ENCODE data around the gene ACCSL.

The ACCSL gene

DNA sequence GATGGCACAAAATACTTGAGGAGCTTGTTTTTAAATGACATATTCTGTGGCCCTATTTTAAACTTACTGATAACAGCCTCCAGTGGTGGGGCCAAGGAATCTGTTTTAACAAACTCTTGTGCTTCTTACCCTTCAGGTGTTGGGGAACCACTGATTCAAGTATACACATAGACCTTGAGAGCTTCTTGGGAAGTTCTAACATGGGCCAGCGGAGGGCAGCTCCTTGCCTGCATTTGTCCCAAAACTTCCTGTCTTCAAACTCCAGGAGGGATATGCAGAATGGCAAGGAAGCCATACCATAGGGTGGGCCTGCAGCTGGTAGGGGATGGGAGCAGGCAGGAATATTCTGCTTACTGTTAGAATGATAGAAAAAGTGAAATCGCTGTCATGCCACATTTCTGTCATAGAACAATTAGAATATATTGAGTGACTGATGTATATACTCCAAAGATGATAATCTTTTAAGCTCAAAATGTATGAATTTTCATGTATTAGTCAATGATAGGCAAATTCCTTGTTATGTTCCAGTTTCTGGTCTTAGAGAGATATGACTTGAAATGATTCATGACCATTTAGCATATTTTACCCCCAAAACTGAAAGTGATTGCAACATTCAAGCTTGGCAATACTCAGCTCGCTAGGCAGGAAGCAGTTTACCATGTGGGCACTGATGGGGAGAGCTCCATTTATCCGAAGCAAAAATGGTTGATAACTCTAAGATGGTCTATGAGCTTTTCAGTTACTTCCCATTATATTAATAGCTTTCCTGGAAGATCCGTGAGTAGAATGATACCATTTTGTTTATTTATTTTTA lies 56.9 kb downstream of the ACCSL start:
- H3K9ac ChIP-seq (ENCODE audit: low read length), result no peak overlapping the region
- peaks cover 15% of the 10 kb centered on the region for H3K4me1 ChIP-seq (ENCODE audit: control insufficient read depth, insufficient read depth, low read length)
- H3K36me3 ChIP-seq (ENCODE audit: control insufficient read depth, insufficient read depth, low read length, severe bottlenecking), result peaks cover 22% of the 10 kb centered on the region
- no peak overlapping the region for H3K4me3 ChIP-seq (ENCODE audit: low read length)
- no peaks in the 10 kb centered on the region for H3K9me3 ChIP-seq (ENCODE audit: control insufficient read depth, low read length)
- H3K27me3 ChIP-seq (replicated peaks; ENCODE audit: control insufficient read depth, insufficient read depth, low read length), result no peaks in the 10 kb centered on the region
- peak; percentile 61 for DNase-seq (ENCODE audit: low read depth)

DNA sequence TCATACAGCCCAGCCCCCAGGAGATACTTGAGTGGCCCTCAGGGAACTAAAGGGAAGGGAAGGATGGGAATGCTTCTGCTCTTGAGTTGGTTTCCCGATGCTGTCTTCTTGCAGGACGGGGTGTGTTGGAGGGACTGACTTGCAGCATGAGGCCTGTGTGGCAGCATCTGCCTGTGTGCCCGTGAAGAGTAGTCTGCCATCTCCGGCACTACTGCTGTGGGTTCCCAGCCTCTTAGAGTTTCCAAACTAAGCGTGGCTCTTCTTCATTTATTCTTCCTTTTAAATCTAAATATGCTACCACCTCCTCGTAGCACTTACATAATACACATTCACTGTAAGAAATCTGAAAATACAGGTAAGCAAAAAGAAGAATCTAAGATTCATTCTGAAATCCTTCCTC lies 60.5 kb downstream of the ACCSL start:
- Histone ChIP-seq H3K36me3 (ENCODE audit: control insufficient read depth, insufficient read depth, low read length, severe bottlenecking) (peaks cover 32% of the 10 kb centered on the region), H3K4me3 (ENCODE audit: low read length) (no peak overlapping the region), H3K9ac (ENCODE audit: low read length) (no peak overlapping the region), H3K27me3 (replicated peaks; ENCODE audit: control insufficient read depth, insufficient read depth, low read length) (no peaks in the 10 kb centered on the region), H3K4me1 (ENCODE audit: control insufficient read depth, insufficient read depth, low read length) (peaks cover 6% of the 10 kb centered on the region), H3K9me3 (ENCODE audit: control insufficient read depth, low read length) (no peaks in the 10 kb centered on the region)
- DNase-seq (ENCODE audit: low read depth), result no peak
